GM19463 (cell line): ENCODE data around the gene HMCES.
"Not testable (repeated sequence)": the region's sequence is repeated elsewhere in the genome, so short reads cannot be mapped to it uniquely, and the experiment has no call there.

ENCODE experiments used
- ATAC-seq: cut with Tn5 transposase; IDR thresholded peaks from one replicate; pipeline ENCODE4 v1.9.1; 2021; ENCODE audit warnings: mild to moderate bottlenecking, moderate library complexity; ENCODE audit not compliant: unreplicated experiment

Gene HMCES

DNA sequence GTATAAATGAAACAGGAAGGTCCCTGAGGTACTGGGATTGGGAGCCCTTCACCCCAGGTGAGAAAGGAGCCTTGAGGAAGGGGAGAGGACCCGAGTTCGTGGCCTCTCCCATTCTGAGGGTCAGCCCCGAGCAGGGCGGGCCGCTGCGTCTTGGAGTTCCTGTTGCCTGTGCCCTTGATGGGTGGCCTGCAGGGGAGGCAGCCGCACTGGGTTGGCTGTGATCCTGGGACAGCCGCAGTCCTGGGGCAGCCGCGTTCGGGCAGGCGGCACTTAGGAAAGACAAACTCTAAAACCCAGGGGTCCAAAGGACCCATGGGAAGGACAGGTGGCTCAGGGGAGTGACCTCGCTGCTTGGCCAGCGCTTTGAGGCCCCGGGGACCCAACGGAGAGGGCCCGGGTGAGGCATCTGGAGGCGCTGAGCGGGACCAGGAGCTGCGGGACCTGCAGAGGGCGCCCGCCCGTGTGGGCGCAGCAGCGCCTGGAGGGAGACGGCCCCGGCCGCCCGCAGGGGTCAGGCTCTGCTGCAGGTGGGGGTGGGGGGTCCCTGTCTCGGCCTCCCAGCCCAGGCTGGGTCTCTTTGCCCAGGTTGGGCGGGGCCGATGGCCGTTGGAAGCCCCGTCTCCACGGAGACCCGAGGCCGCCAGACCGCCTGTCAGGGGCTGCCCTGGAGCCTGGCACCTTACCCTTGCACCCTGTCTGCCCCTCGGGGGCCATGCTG, 65.1 kb downstream of the HMCES start:
- ATAC-seq: no peak

DNA sequence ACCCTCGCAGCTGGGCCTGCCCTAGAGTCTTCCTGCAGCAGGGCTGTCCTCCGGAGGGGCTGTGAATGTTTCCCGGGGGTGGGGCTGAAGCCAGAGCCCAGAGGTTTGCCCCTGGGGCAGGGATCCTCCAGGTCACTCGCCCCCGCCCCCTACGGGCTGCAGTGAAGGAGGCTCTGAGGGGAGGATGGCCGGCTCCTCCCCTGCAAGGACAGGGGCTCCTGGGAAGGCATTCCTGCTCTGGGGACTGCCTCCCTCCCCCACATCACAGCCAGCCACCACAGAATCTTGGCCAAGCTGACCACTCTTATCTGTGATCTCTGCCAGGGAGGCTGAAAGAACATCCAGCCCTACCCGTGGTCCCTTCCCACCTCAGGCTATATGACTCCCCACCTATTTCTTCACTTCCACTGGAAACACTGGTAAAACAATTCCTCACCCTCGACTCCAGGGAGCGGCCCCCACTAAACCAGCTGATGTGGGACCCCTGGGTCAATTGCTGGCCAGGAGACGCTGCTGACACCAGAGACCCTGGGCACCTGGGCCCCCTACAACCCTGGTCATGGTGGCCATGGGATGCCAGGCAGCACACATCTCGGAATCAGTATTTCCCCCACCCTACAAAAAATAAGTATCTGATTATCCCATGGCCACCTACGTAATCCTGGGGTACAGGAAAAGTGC, 66.0 kb downstream of the HMCES start:
- no peak for ATAC-seq

DNA sequence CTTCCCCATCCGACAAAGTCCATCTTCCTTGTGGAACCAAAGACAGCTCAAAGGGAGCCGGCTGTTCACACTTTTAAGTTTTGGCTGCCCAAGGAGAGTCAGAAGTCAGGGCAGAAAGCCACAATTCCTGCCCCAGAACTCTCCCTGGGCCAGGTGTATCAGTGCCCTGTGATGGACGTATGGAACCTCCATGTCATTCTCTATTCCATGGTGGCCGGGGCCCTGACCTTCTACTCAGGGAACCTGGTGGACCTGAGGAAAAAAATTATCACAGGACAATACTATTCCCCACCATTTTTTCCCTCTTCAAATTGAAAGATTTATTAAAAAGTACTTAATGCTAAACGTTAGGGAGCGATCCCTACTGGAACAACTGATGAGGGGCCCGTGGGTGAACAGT, 66.6 kb downstream of the HMCES start:
- no peak for ATAC-seq

DNA sequence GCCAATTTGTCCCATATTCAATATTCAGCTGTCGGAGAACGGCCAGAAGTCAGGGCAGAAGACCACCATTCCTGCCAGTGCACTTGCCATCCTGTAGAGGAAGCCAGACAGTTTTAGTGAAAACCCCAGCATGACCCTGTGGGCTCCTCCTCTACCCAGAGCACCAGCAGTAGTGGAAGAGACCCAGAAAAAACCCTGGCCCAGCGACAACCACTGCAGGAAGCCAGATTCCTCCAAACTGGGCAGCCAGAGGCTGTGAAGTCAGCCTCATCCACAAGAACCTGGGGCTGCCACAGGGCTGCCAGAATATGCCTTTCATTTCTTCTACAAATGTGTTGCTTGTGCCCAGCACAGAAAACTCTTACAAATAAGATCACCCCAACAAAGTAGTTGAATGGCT, 67.3 kb downstream of the HMCES start:
- no peak for ATAC-seq

DNA sequence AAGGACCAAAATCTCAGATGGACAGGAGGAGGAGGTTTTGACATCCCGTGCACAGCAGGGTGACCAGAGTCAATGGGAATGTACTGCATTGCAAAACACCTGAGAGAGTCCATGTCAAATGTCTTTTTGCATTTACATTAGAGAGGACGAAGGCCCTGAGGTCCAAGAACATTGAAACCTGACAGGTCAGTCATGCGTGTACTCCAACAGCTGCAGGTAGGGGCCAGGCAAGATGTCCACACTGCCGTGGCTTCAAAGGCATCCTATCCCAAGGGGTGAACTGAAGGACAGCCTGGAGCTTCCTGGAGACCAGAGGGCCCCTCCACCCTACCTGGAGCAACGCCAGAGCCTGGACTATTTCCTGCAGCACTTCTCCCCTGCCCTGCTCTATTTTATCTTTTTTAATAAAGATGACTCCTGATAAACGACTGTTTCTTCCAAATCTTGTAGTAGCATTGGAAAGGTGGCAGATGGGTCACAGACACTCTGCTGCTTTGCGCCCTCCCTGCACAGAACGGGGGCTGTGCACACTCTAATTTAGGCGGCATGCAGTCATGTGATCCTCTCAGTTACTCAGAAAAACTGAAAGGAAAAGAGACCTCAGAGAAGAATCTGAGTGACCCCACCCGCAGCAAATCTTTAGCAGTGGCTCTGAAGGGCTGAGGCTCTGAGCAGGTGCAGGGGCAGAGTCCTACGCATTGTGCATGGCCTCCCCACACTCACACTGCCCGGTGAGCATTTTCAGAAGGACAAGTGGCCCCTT, 68.2 kb downstream of the HMCES start:
- ATAC-seq: no peak

DNA sequence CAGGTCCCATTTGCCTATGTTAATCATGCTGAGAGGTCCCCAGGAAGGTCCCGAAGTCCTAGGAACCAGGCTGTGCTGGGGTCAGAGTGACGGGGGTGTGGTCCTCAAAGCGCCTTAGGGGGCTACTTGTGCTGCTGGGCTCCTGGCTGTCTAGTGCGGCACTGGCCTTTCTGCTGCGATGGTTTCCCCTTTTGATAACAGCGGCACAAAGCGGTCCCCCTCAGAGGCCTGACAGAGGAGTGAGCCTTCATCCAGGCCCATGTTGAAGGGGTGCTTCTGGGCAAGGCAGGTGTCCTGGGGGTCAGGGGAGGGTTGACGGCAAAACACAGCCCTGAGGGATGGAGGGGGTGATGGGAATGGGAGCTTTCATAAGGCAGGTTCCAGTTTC, 68.8 kb downstream of the HMCES start:
- ATAC-seq: no peak

DNA sequence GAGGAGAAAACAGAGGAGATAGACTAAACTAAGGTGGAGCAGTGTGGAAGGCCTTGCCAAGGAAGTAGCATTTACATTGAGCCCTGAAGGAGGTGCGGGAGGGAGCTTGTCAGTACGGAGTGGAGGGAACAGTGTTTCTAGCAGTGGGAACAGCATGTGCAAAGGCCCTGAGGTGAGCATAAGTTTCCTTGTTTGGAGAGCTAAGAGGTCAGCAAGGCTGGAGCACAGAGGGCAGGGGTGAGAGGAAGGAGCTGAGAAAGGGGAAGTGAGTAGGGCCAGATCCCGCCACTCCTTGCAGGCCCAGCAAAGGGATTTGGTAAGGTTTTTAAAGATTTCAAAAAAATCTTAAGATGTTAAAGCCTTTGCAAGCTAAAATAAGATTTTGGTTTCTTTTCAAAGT, 70.1 kb downstream of the HMCES start:
- ATAC-seq: no peak

DNA sequence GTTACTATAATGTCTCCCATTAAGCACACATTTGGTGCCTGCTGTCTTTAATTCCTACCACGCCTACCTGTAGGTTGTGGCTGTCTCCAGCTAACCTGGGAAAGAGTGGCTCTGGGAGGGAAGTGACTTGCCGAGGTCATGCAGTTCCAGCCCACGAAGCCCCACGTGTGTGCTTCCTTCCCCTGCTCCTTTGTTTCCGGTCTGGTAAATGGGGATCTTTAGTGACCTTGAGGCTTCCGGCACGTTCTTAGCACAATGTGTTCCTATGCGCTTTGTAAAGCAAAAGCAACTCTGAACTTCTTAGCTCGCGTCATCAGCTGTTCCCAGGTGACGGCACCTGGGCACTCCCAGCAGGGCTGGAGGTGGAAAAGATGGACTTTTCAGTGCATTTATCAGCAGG, 70.5 kb downstream of the HMCES start:
- ATAC-seq: not testable (repeated sequence)

DNA sequence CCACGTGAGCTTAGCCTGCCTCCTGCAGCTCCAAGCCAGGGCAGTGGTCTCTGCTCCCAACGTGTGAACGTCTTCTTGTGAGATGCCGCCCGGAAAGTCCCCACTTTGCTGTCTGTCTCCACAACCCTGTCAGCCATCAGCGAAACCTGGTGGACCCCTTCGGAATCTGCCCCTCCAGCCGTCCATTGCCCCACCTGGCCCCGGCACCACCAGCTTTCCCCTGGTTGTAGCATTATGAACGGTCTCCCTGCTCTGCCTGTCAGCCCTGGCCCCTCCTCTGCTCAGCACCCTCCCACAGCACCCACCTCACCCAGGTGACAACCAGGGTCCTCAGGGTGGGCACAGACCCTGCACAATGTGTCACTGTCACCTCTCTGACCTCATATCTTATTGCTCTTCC, 71.1 kb downstream of the HMCES start:
- no peak for ATAC-seq

DNA sequence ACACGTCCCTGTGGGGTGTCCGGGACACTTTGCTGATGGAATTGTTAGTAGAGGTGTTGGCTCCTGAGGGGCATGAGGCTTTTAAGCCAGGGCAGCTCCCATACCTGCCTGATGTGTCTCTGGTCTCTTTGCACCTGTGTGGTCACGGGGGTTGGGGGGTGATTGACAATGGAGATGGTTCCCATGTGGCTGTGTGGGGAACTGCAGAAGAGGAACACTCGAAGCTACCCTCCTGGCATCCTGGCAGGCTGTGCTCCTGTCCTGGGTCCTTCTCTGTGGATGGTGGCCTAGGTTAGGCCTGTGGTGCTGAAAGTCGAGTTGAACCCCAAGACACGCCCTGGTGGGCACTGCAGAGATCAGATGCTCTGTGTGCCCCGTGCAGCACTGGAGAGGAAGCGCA, 73.4 kb downstream of the HMCES start:
- ATAC-seq: no peak

DNA sequence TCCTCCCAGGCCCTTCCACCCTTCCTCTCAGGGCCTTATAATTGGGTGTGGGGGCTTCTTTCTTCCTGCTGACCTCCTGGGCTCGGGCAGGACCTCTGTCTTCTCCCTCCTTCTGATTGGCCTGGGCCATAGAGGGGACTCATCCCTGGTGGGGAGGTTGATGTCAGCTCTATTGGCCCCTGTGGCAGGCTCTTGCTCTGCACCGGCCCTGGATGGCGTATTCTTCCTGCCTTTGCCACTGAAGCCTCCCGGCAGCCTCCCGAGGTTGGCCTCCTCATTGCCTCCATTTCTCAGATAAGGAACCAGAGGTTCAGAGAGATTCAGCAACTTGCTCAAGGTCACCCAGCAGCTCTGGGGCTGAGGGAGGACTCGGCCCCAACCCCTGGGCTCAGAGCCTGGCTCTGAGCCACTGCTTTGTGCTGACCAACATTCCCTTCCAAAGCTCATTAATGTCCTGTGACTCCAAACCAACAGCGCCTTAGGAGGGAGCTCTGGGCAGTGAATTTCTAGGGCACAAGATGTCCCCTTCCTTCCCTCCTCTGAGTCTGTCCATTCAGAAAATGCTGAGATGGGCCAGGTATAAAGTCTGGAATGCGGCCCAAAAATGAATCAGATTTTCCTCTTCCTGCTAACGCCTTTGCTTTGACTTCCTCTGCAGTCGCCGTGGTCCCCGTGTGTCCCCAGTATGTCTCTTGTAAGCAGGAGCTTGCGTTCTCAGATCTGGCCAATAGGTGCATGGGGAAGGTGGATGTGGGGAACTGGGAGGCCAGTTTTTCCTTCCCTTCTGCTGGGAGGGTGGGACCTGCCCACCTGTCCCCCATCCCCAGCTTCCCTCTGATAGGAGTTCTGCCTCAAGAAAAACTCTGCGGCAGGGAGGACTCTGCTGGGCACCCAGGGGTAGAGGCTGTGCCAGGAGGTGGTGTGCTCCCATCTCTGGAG, 74.2 kb downstream of the HMCES start:
- ATAC-seq: no peak

DNA sequence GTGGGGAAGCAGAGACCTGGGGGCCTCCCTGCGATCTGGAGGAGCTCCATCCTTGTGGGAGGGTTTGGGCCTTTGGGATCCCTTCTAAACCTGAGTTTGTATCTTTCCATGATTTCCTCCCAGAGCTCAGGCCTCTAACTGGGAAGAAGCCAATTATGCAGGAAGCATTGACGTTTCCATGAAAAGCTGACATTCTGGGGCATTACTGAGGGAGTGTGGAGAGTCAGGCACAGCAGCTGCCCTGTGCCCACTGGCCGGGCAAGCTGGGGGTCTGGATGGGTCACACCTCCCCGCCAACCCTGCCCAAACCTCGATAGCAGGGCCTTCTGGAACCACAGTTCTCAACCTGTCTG, 74.9 kb downstream of the HMCES start:
- ATAC-seq: no peak
